K562 (cell line): ENCODE results near the gene NOTCH1. TPM values are rescaled to one million over a fixed set of nuclear protein-coding genes. Genes with fewer than 3 reads are reported as not detected.
A peak's percentile ranks its signal among the peaks of the same experiment; 100 is the strongest.

ENCODE experiments used
- CBFA2T3 ChIP-seq: fragments of 450-650 bp; IDR thresholded peaks from 2 replicates; pipeline ENCODE4 v1.6.1; 2017
- CCAR2 ChIP-seq: fragments of 200-400 bp; formaldehyde crosslinking; IDR thresholded peaks from 2 replicates; pipeline ENCODE4 v1.6.1; 2017; ENCODE audit warnings: mild to moderate bottlenecking, low read depth, low read length
- ETV6 ChIP-seq, 3 experiments: fragments of 150-350 bp in 1 of 3; sonication (generic) in 1 of 3; formaldehyde crosslinking in 1 of 3; IDR thresholded peaks; 2 replicates each; pipeline versions ENCODE4 v1.6.1 to v1.8.0; 2014 to 2022; ENCODE audit warnings: borderline replicate concordance in 2 of 3, low read depth in 2 of 3, antibody characterized with exemption in 1 of 3, low read length in 1 of 3, mild to moderate bottlenecking in 1 of 3, missing genetic modification reagents in 1 of 3
- FOXK2 ChIP-seq, 2 experiments: fragments of 450-650 bp; IDR thresholded peaks in 1 of 2; conservative IDR thresholded peaks in 1 of 2; 2 replicates each; pipeline ENCODE4 v1.6.1; 2016; ENCODE audit warnings: low read depth in 2 of 2, mild to moderate bottlenecking in 1 of 2
- HNRNPL ChIP-seq: fragments of 200-400 bp; formaldehyde crosslinking; IDR thresholded peaks from 2 replicates; pipeline ENCODE4 v1.6.1; 2017; ENCODE audit warnings: low read depth, mild to moderate bottlenecking, low read length
- HOXB6 ChIP-seq: fragments of 250-450 bp; sonication (Bioruptor Pico); IDR thresholded peaks from 2 replicates; pipeline ENCODE4 v1.5.1; 2022; ENCODE audit warnings: mild to moderate bottlenecking, borderline replicate concordance
- MLX ChIP-seq, 2 experiments: fragments of 450-650 bp in 1 of 2; sonication (generic) in 1 of 2; formaldehyde crosslinking; conservative IDR thresholded peaks; 2 replicates each; pipeline versions ENCODE4 v1.4.0 to v1.8.1; 2020 to 2022; ENCODE audit warnings: mild to moderate bottlenecking in 1 of 2, missing genetic modification reagents in 1 of 2
- NONO ChIP-seq, 2 experiments: fragments of 200-400 bp in 1 of 2; fragments of 450-650 bp in 1 of 2; formaldehyde crosslinking in 1 of 2; IDR thresholded peaks; 2 replicates each; pipeline ENCODE4 v1.6.1; 2017; ENCODE audit warnings: low read depth in 2 of 2, mild to moderate bottlenecking in 2 of 2, moderate library complexity in 2 of 2, low read length in 1 of 2
- NR2C2 ChIP-seq, 2 experiments: fragments of 200-800 bp in 1 of 2; sonication (Bioruptor generic) in 1 of 2; sonication (generic) in 1 of 2; formaldehyde crosslinking in 1 of 2; IDR thresholded peaks; 2 replicates each; pipeline versions ENCODE4 v1.6.1 to v1.8.0; 2016 to 2022; ENCODE audit warnings: mild to moderate bottlenecking in 1 of 2, missing compliant biosample characterization in 1 of 2, missing genetic modification characterization in 1 of 2, missing genetic modification reagents in 1 of 2
- PML ChIP-seq: IDR thresholded peaks from 2 replicates; pipeline ENCODE4 v1.6.1; 2012; ENCODE audit warnings: low read length, inconsistent platforms
- PPARD ChIP-seq: fragments of 250-450 bp; sonication (Bioruptor Pico); IDR thresholded peaks from 2 replicates; pipeline ENCODE4 v1.8.0; 2022; ENCODE audit warnings: inconsistent platforms, mild to moderate bottlenecking, moderate library complexity
- PRMT5 ChIP-seq: sonication (generic); formaldehyde crosslinking; IDR thresholded peaks from 2 replicates; pipeline ENCODE4 v1.5.0; 2020; ENCODE audit warnings: missing genetic modification reagents
- RFX1 ChIP-seq: fragments of 450-650 bp; IDR thresholded peaks from 2 replicates; pipeline ENCODE4 v1.6.1; 2016; ENCODE audit warnings: mild to moderate bottlenecking, moderate library complexity
- SMAD2 ChIP-seq: fragments of 150-350 bp; IDR thresholded peaks from 2 replicates; pipeline ENCODE4 v1.6.1; 2014; ENCODE audit warnings: low read depth, mild to moderate bottlenecking, low read length
- SNRNP70 ChIP-seq: fragments of 200-400 bp; formaldehyde crosslinking; optimal IDR thresholded peaks from 2 replicates; pipeline ENCODE3; 2017; ENCODE audit warnings: low read depth, low read length
- SRF ChIP-seq, 2 experiments: fragments of 250-450, 450-650 bp in 1 of 2; sonication (Bioruptor Pico) in 1 of 2; sonication (generic) in 1 of 2; formaldehyde crosslinking; IDR thresholded peaks; 2 replicates each; pipeline versions ENCODE4 v1.5.0 to v1.5.1; 2020 to 2022; ENCODE audit warnings: mild to moderate bottlenecking in 1 of 2, missing genetic modification reagents in 1 of 2
- XRCC3 ChIP-seq: fragments of 450-650 bp; IDR thresholded peaks from 2 replicates; pipeline ENCODE4 v1.6.1; 2017; ENCODE audit warnings: mild to moderate bottlenecking, moderate library complexity
- ZMIZ1 ChIP-seq, 2 experiments: fragments of 150-350 bp in 1 of 2; IDR thresholded peaks; 2 replicates each; pipeline ENCODE4 v1.6.1; 2012 to 2016; ENCODE audit warnings: low read depth in 2 of 2, low read length in 2 of 2, mild to moderate bottlenecking in 1 of 2, moderate library complexity in 1 of 2
- ZNF277 ChIP-seq: fragments of 250-450 bp; sonication (Bioruptor Pico); IDR thresholded peaks from 2 replicates; pipeline ENCODE4 v1.8.0; 2022; ENCODE audit warnings: inconsistent platforms, mild to moderate bottlenecking, moderate library complexity, borderline replicate concordance
- ZNF282 ChIP-seq: sonication (generic); formaldehyde crosslinking; IDR thresholded peaks from 2 replicates; pipeline ENCODE4 v1.8.1; 2023; ENCODE audit warnings: missing genetic modification reagents
- ZNF3 ChIP-seq: fragments of 250-450 bp; sonication (Bioruptor Pico); IDR thresholded peaks from 2 replicates; pipeline ENCODE4 v1.5.0; 2021; ENCODE audit warnings: mild to moderate bottlenecking, moderate library complexity
- polyA plus RNA-seq, 8 experiments: library from polyadenylated mRNA; depleted of rRNA in 4 of 8; stranded (reverse) in 5 of 8; unstranded in 3 of 8; fragments of >200 nt; fragmentation: Nextera tagmentation in 2 of 8; fragmentation: Illumina TruSeq in 1 of 8; extraction: Ambion mirVana in 2 of 8; extraction: Trizol in 1 of 8; gene quantifications; 2 replicates each; pipeline versions ENCODE4 v1.2.1 to v1.2.3, GENCODE V29; 2011 to 2014; ENCODE audit warnings: inconsistent platforms in 1 of 8, missing spikeins in 1 of 8
- total RNA-seq, 7 experiments: library from RNA; depleted of rRNA in 6 of 7; stranded (reverse); fragments of >200 nt in 6 of 7; fragmentation: Illumina TruSeq in 2 of 7; extraction: Trizol in 2 of 7; gene quantifications; 2 replicates each; pipeline versions ENCODE4 v1.2.1 to v1.2.3, GENCODE V29; 2011 to 2021; ENCODE audit warnings: low replicate concordance in 1 of 7

Gene NOTCH1
- total and polyA plus RNA-seq, 9 of the 15 experiments (the other 6 are each of a cell fraction or from before 2014, with no cell fraction given) = 0.03 to 31.4 (median 2.3) TPM

- no peak for TF ChIP-seq ZNF277 (CRISPR knock-in tag)
- TF ChIP-seq SRF (CRISPR knock-in tag; IDR thresholded peaks at IDR 0.05) = peak in 1 of 2 experiments; percentile 65; a peak in 1 of 4 replicates
- no peak for TF ChIP-seq HOXB6
- TF ChIP-seq ZNF282 (CRISPR knock-in tag) = no peak
- TF ChIP-seq CBFA2T3 = peak; percentile 82
- no peak for TF ChIP-seq PPARD
- no peak for TF ChIP-seq XRCC3
- no peak for TF ChIP-seq SMAD2
- TF ChIP-seq ZMIZ1 (IDR thresholded peaks at IDR 0.05; ENCODE audit: low read depth in 2 of 2, low read length in 2 of 2) = 0 out of 4 replicates have a peak, but pooled peaks of 1 of the 2 experiments have one; percentile 41
- peak in 1 of 2 experiments; percentile 43; a peak in 1 of 4 replicates for TF ChIP-seq NONO (IDR thresholded peaks at IDR 0.05; ENCODE audit: low read depth in 2 of 2, low read length in 1 of 2)
- TF ChIP-seq MLX (CRISPR knock-in tag; conservative IDR thresholded peaks at IDR 0.05) = no peak
- TF ChIP-seq NR2C2 (CRISPR knock-in tag; IDR thresholded peaks at IDR 0.05) = no peak
- no peak for TF ChIP-seq NR2C2 (tag; IDR thresholded peaks at IDR 0.05)
- no peak for TF ChIP-seq HNRNPL
- TF ChIP-seq ETV6 (IDR thresholded peaks at IDR 0.05; ENCODE audit: borderline replicate concordance in 1 of 2, low read depth in 2 of 2, low read length in 1 of 2) = peak; percentile 82 to 84; a peak in 2 of 4 replicates
- TF ChIP-seq ETV6 (CRISPR knock-in tag; IDR thresholded peaks at IDR 0.05; ENCODE audit: borderline replicate concordance) = no peak
- no peak for TF ChIP-seq PML
- no peak for TF ChIP-seq SNRNP70
- TF ChIP-seq PRMT5 = no peak
- TF ChIP-seq FOXK2 (conservative IDR thresholded peaks at IDR 0.05 in 1 of 2, IDR thresholded peaks at IDR 0.05 in 1 of 2; ENCODE audit: low read depth in 2 of 2) = 0 out of 4 replicates have a peak, but pooled peaks of 1 of the 2 experiments have one; percentile 32
- no peak for TF ChIP-seq RFX1
- TF ChIP-seq ZNF3 = no peak
- TF ChIP-seq CCAR2 = no peak
Measured at GRCh38 chr9:136587145-136587943, 41.5 kb upstream of the NOTCH1 start (continued).
